Stimulated activated CD4-positive, alpha-beta T cell treated with anti-CD3 and anti-CD28 coated beads, Interleukin-4, amount 100 ng/mL, for 48 hours (primary cell): ENCODE measurements around the gene LIG1.
"Not testable (repeated sequence)": the region's sequence is repeated elsewhere in the genome, so short reads cannot be mapped to it uniquely, and the experiment has no call there.

ENCODE experiments used
- DNase-seq, 2 donors: peaks; one replicate each; pipeline ENCODE4 v3.0.0-alpha.2; 2020; ENCODE audit warnings: low read depth in 2 of 2

LIG1 gene

DNA sequence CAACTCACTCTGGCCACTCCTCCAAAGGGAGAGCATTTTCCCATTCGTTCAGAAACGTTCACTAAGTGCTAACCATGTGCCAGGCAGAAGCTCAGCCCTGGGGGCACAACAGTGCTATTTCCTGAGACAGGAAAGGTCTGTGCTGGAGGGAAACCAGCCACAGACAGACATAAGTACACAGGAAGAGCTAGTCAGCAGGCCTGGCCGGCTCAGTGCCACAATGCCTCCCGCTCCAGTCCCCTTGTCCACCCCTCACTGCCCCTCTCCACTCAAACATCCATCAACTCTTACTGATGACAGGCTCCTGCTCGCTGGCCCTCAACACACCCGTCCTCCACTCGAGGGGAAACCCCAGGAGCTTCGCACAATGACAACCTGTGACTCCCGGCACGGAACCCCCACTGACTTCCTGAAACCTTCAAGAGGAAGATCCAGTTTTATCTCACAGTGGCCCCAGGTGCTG, 48.2 kb downstream of the LIG1 start:
- DNase-seq: no peak

DNA sequence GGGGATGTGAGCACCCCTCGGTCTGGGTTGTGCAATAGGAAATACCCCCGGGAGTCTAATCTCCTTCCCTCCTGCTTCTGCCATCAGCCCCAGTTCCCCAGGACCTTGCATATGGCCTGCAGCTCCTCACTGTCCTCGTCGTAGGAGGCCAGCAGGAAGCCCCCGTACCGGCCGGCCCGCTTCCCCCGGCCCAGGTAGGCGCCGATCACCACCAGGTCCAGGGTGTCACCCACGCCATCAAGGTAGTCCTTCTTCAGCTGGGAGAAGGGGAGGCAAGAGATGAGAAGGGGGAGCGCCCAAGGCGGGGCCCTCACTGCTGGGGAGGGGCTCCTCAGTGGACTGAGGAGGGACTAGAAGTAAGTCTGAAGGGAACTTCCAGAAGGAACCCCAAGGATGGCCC, 49.1 kb downstream of the LIG1 start:
- DNase-seq: no peak

DNA sequence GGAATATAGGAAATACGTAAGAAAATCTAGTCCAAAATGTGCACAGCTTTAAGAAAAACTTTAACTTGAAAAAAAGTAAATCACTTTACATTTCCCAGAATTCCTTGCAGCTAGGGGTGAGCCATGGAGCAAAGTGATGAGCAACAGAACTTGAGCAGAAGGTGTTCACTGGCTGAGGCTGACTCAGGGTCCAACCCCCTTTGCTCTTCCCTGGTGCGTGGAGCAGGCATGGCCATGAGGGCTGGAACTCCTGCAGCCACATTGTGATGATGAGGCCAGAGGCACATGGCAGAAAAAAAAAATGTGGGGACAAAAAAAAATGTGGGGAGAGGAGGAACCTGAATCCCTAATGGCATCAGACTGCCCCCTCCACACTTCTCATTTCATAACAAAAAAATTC, 49.6 kb downstream of the LIG1 start:
- no peak for DNase-seq

DNA sequence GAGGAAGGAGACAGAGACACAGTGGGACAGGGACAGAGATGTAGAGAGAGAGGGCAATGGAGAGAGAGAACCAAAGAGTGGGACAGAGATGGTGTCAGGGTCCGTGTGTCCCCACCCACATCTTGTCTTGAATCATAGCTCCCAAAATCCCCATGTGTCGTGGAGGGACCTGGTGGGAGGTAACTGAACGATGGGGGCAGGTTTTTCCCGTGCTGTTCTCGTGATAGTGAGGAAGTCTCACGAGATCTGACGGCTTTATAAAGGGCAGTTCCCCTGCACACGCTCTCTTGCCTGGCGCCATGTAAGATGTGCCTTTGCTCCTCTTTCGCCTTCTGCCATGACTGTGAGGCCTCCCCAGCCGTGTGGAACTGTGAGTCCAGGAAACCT, 52.0 kb downstream of the LIG1 start:
- DNase-seq: no peak

DNA sequence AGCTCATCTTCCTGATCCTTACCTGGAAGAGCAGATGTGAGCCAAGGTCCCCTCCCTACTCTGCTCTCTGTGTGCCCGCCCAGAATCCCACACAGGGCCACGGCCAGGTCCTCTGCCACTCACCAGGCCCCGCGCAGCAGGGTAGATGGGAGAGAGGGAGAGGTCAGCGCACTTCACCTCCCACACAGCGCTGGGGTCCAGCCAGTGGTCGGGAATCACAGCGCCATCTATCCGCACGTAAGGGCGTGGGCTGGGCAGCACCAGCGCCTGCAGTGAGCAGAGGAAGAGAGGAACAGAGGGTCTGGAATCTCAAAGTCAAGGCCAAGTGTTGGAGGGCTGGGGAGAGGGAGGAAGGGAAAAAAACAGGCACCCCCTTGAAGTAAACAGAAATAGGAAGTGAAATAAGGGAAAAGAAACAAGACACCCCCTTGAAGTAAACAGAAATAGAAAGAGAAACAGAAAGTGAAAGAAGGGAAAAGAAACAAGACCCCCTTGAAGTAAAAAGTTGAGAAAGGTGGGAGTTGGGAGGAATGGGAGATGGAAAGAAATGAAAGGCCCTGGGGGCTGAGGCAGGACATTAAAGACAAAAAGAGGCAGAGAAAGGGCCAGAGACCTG, 52.5 kb downstream of the LIG1 start:
- no peak for DNase-seq

DNA sequence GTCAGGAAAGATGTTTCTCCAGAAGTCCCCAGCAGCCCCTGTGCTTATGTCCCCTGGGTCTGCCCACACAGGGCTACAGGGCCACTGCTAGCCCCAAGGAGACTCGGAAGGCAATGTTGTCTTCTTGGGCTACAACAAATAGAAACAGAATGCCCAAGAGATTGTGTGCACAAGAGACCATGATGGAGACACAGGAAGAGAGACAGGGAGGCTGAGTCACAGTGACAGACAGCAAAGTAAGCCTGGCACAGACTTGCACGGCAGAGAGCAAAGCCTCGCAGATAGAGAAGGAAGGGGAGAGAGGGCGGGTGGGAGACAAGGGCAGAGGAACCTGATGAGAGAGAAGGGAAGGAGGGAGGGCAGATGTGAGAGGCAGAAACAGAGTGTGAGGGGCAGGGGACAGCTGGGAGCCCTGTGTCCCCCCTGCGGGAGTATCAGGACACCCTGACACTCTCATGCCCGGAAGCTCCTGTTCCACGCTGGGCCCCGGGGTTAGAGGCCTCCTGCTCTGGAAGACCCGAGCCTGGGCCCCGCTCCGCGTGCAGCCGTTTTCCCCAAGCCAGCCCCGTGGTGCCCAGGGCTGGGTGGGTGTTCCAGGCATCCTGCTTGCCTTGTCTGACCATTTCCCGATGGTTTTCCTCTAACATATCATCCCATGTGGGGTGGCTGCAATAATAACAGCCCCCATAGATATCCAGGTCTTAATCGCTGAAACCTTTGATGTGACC, 56.8 kb downstream of the LIG1 start:
- DNase-seq: no peak

DNA sequence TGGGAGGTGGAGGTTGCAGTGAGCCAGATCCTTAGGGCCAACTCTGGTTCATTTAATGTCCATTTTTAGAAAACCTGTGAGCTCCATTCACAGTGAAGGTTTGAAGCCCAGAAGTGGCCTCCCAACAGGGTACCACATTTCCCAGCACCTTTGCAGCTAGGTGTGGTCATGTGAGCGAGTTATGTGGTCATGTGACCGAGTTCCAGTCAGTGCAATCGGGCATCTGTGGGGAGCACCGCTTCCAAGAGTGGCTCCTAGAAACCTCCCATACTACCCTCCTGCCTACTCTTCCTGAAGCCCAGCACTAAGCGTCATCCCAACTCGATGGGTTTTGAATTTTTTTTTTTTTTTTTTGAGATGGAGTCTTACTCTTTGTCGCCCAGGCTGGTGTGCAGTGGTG, 58.9 kb downstream of the LIG1 start:
- no peak for DNase-seq

DNA sequence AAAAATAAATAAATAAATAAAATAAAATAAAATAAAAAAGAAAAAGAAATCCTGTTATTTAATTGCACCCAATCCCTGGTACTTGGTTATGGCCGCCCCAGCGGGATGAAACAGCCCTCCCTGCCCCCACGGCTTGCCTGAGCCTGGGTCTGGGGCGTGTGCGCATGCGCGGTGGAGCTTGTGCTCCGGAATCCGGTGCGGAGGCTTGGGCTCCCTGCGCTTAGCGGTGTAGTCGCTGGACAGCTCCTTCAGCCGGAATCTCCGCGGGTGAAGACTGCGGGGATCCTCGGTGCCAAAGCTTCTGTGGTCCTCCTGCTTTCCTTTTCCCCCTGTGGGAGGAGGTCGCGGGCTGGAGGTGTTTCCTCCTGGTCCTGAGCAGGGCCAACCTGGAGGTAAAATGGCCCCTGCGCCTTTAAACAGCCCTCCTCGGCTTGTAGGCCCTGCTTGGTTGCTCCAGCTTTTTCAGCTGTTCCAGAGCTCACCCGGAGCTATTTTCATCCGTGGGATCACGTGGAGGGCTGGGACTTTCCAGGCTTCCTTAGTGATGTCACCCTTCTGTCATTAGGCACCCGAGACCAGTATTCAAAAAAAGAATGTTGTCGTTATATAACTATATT, 59.7 kb downstream of the LIG1 start, which contains the start of gene PLA2G4C:
TSS of gene PLA2G4C (minus strand) at position 468 of the 617 bp plus-strand sequence. CDS start 4,288 bp downstream, outside the sequence.
- peak; percentile 82 for DNase-seq

DNA sequence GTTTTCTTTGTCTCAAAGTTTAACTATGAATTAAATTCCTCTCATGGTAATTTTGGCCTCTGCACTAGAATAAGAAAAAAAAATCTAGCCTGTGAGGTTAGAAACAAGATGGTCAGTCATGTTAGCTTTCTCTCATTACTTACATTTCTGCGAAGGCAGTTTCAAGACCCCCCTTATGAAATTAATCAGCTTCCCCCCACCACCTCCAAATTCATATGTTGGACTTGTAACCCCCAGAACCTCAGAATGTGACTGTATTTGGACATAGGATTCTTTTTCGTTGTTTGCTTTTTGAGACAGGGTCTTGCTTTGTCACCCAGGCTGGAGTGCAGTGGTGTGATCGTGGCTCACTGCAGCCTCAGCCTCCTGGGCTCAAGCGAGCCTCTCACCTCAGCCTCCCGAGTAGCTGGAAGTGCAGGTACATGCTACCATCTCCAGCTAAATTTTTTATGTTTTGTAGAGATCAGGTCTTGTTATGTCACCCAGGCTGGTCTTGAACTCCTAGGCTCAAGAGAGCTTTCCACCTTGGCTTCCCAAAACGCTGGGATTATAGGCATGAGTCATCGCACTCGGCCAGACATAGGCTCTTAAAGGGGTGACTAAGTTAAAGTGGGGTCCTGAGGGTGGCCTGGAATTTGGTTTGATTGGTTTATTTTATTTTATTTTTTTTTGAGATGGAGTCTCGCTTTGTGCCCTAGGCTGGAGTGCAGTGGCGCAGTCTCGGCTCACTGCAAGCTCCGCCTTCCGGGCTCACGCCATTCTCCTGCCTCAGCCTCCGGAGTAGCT, 61.0 kb downstream of the LIG1 start:
- no peak for DNase-seq

DNA sequence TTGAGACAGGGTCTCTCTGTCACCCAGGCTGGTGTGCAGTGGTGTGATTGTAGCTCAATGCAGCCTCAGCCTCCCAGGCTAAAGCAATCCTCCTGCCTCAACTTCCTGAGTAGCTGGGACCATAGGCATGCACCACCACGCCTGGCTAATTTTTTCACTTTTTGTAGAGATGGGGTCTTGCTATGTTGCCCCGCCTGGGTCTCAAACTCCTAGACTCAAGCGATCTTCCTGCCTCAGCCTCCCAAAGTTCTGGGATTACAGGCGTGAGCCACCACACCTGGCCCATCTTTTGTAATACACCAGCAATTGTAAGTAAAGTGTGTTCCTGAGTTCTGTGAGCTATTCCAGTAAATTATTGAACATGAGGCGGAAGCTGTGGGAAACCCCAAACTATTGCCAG, 66.2 kb downstream of the LIG1 start:
- DNase-seq: no peak

DNA sequence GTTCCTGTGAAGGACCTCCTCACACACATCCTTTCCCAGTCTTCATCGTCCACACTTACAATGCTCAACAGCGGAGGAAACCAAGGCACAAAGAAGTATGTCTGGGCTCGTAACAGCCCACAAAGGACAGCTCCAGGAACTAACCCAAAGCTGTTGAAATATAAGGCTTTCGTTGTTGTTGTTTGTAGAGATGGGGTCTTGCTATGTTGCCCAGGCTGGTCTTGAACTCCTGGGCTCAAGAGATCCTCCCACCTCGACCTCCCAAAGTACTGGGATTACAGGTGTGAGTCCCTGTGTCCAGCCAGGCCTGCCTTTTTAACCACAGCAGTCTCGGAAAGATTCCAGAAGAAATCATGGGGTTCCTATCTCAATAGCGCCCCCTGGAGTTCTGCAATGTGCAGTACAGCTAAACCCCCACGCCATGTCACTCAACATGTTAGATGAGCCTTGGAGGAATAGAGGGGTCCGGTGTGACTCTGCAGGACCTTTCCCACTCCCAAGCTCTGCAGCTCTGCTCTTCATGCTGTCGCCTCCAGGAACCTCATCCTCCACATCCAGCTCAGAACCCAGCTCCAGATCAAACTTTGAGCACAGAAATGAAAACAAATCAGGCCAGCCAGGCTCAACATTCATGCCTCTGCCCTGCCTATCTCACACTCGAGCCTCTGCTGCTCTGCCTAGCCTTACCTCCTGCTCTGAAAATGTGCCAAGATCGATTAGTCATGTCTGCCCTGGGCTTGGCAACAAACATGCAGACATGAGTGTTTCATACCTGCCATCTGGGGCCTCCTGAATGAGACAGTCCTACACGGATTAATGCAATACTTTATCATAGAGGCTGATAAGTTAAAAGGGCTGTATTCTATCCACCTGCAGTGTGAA, 67.0 kb downstream of the LIG1 start:
- DNase-seq: peak; percentile 16 to 25

DNA sequence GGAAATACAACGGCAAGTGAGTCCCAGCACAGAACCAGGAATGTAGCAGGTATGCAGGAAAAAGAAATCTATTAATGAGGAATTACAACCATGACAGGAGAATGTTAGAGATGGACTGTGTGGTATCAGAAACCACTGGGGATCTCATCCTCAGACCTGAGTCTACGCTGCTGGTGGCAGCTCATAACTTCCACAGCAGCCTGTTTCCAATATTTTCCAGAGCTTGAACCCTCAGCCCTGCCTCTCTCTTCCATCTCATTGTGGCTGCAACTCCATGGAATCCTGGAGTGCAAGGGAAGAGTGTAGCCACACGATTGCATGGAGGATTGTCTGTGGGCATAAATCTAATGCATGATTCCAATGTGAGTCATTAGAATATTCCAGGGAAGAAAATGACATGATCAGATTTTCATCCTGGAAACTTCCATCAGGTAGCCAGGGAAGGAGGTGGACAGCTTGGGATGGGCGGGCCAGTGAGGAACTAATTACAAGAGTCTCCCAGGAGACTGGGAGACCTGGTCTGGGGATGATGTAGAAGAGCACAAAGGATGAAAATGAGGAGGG, 74.5 kb downstream of the LIG1 start:
- no peak for DNase-seq

DNA sequence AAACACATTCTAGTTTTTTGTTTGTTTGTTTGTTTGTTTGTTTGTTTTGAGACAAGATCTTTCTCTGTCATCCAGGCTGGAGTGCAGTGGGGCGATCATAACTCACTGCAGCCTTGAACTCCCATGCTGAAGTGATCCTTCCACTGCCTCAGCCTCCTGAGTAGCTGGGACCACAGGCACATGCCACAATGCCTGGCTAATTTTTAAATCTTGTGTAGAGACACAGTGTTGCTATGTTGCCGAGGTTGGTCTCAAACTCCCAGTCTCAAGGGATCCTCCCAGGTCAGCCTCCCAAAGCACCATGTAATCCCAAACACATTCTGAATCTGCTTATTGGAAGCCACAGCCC, 75.3 kb downstream of the LIG1 start:
- no peak for DNase-seq

DNA sequence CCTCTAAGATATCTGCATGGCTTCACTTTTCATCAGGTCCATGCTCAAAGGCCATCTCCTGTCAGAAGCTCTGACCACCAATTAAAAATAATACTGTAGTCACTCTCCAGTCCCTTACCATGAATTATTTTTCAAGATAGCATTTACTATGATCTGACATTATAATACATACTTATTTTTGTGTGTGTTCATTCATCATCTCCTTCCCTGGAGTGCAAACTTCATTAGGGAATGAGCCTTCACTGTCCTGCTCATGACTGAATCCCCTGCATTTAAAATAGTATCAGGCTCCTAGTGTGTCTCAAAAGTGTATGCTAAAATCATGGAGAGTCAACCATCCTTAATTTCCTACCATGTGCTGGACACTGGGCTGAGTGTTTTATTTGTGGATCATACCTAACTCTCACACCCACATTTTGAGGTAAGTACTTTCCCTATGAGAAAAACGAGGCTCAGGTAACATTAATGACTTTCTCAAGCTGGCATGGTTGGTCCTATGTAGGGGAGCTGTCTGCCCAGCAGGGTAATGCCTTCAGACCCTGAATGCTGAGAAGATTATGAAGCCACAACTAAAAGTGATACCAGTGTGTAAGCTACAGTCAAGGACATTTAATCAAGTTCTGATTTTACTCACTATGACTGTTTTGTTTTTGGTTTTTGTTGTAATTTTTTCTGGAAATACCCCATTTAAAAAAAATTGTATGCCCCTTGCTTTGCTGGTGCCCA, 75.9 kb downstream of the LIG1 start:
- no peak for DNase-seq

DNA sequence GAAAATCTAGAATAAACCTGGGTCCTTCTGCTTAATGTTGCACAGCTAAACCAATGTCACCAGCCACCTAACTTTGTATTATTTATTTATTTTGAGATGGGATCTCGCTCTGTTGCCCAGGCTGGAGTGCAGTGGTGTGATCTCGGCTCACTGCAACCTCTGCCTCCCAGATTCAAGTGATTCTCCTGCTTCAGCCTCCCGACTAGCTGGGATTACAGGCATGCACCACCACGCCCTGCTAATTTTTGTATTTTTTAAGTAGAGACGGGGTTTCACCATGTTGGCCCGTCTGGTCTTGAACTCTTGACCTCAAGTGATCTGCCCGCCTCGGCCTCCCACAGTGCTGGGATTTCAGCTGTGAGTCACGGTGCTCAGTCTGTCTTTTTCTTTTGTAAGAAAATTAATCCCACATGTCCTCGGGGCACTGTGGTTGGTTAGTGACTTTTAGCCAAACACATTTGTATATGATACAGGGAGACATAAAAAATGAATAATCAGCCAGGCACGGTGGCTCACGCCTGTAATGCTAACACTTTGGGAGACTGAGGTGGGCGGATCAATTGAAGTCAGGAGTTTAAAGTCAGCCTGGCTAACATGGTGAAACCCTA, 78.9 kb downstream of the LIG1 start:
- DNase-seq: not testable (repeated sequence)

DNA sequence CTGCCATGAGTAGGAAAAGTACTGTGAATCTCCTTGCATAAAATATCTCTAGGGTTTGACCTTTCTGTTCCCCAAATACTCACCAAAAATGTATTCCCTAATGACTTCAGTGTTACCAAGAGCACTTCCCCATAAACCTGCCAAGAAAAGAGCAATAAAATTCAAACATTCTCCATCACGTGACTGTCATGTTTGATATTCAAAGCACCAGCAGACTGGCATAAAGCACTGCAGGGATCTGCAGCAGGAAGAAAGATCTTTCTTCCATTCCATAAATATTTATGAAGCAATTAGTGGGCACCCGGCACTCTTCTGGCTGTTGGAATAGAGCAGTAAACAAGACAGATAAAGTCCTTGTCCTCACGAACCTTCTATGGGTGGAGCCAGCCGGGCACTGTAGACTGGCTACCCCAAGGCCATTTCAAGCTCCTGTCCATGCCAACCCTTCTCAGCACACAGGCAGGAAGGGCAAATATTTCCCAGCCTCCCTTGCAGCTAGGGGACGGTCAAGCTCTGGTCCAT, 79.8 kb downstream of the LIG1 start:
- no peak for DNase-seq

DNA sequence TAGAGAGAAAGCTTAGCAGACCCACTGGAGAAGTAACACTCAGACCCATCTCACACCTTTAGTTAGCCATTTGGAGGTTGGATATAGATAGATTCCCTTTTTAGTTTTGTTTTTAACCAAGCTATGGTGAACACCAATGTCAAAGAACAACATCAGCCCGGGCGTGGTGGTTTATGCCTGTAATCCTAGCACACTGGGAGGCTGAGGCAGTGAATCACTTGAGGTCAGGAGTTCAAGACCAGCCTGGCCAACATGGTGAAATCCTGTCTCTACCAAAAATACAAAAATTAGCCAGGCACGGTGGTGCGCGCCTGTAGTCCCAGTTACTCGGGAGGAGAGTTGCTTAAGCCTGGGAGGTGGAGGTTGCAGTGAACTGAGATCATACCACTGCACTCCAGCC, 81.2 kb downstream of the LIG1 start:
- DNase-seq: not testable (repeated sequence)

DNA sequence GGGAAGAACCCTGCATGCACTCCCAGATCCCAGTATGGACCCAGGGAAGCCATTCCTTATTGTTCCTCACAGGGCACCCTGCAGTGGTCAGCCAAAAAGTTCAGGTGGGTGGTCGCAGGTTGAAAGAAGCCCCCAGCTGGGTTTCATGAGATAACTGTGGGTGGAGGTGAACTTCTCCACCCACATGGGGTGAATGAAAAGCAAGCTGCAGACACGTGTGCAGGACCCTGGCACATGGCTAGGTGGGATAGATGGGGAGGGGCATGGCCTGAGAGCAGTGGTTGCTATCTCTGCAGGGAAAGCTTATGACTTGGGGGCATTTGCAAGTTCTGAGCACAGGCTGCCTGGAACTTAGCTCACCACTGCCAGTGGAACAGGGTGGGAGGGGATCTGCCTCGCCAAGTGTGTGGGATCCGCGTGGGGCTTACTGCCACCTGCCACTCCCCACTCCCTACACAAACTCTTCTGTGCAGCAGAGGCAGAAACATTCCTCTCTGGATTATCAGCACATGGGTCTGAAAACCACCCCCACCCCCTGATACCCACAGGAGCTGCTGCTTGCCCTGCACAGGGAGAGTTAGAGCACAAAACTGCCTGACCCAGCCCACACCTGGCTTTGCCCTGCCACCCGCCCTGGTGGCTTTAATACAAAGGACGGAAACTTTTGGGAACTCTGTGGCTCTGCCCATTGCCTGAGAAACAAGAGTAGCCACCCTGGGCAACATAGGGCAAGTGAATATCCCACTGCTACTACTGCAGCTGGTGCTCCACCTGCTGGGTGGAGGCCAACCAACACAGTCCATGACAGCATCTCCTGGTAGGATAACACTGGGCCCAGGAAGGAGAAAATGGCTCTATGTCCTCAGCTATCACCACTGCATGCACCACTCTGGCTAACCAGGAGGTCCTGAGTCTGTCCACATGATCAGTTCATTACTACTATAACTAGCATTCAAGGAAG, 84.0 kb downstream of the LIG1 start:
- DNase-seq: no peak

DNA sequence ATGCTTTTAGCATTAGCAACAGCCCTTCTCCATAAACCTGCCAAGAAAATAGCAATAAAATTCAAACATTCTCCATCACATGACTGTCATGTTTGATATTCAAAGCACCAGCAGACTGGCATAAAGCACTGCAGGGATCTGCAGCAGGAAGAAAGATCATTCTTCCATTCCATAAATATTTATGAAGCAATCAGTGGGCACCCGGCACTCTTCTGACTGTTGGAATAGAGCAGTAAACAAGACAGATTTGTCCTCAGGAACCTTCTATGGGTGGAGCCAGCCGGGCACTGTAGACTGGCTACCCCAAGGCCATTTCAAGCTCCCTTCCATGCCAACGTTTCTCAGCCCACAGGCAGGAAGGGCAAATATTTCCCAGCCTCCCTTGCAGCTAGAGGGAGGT, 85.1 kb downstream of the LIG1 start:
- no peak for DNase-seq
